HG02588 (cell line): ENCODE measurements around the gene SELENOV.
A peak's percentile ranks its signal among the peaks of the same experiment; 100 is the strongest.

Experiments
- ATAC-seq: cut with Tn5 transposase; IDR thresholded peaks from one replicate; pipeline ENCODE4 v1.9.1; 2021; ENCODE audit warnings: mild to moderate bottlenecking, moderate library complexity; ENCODE audit not compliant: unreplicated experiment

Gene SELENOV

GRCh38 chr19:39492788-39493187, 22.2 kb upstream of the SELENOV start:
- no peak for ATAC-seq

DNA sequence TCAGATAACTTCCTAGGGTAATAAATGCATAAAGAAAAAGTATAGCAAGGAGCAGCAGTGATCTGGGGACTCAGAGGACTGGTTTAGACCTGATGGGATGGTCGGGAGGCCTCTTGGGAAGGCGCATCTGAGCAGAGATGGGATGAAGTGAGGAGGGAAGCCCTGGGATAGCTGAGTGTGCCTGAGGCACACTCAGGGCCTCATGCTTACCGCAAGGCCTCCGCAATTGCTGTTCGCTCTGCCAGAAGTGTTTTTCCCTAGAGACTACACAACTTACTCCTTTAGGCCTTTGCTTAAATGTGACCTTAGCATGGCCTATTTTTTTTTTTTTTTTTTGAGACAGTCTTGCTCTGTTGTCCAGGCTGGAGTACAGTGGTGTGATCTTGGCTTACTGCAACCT, 20.3 kb upstream of the SELENOV start:
- no peak for ATAC-seq

DNA sequence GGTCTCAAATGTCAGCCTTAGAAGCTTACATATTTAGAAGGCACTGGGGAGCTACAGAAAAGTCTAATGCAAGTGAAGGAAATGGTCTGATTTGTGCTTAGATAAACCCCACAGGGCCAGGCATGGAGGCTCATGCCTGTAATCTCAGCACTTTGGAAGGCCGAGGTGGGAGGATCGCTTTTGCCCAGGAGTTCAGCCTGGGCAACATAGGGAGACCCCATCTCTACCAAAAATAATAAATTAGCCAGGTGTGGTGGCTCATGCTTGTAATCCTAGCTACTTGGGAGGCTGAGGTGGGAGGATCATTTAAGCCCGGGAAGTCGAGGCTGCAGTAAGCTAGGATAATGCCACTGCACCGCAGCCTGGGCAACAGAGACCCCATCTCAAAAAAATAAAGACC, 18.9 kb upstream of the SELENOV start:
- no peak for ATAC-seq

- no peak for ATAC-seq
Measured at GRCh38 chr19:39497701-39497995, 17.3 kb upstream of the SELENOV start.

- ATAC-seq: no peak
Measured at GRCh38 chr19:39497996-39498797, 16.7 kb upstream of the SELENOV start.

DNA sequence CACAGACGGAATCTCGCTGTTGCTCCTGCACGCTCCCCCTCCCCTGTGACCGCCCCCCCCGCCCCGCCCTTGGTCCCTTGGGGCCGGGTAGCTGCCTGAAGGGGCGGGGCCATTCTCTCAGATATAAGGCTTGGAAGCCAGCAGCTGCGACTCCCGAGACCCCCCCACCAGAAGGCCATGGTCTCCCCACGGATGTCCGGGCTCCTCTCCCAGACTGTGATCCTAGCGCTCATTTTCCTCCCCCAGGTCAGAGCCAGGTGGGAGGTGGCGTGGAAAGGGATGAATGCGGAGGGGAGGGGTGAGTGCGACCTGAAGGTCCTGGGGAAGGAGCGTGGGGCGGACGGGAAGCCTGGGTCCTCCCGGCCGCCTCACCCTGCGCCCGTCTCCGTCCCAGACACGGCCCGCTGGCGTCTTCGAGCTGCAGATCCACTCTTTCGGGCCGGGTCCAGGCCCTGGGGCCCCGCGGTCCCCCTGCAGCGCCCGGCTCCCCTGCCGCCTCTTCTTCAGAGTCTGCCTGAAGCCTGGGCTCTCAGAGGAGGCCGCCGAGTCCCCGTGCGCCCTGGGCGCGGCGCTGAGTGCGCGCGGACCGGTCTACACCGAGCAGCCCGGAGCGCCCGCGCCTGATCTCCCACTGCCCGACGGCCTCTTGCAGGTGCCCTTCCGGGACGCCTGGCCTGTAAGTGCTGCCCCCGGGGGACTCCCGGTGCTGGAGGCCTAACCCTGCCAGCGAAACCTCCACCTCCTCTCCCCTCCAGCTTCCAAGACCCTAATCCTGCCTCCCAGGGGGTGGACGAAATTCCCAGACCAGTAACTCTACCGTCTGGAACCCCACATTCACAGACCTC, 15.9 kb upstream of the SELENOV start, which contains the start of gene DLL3:
DLL3 (plus strand) TSS at position 150 of the 845 bp plus-strand sequence; CDS start at position 178, 28 bp downstream.
- no peak for ATAC-seq

DNA sequence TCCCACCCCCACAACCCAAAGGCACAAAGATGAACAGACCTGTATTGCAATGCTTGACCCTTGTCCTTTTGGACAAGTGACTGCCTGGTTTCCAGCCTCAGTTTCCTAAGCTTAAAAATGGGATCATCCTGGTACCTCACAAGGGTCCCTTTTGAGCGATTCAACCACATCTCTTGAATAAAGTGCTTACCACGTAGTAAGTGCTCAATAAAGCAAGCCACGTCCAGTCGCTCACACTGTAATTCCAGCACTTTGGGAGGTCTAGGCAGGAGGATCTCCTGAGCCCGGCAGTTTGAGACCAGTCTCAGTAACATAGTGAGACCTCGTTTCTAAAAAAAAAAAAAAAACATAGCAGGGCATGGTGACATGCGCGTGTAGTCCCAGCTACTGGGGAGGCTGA, 15.0 kb upstream of the SELENOV start:
- ATAC-seq: no peak

- ATAC-seq: no peak
Measured at GRCh38 chr19:39500543-39500942, 14.4 kb upstream of the SELENOV start.

- ATAC-seq: no peak
Measured at GRCh38 chr19:39501340-39501739, 13.6 kb upstream of the SELENOV start.

DNA sequence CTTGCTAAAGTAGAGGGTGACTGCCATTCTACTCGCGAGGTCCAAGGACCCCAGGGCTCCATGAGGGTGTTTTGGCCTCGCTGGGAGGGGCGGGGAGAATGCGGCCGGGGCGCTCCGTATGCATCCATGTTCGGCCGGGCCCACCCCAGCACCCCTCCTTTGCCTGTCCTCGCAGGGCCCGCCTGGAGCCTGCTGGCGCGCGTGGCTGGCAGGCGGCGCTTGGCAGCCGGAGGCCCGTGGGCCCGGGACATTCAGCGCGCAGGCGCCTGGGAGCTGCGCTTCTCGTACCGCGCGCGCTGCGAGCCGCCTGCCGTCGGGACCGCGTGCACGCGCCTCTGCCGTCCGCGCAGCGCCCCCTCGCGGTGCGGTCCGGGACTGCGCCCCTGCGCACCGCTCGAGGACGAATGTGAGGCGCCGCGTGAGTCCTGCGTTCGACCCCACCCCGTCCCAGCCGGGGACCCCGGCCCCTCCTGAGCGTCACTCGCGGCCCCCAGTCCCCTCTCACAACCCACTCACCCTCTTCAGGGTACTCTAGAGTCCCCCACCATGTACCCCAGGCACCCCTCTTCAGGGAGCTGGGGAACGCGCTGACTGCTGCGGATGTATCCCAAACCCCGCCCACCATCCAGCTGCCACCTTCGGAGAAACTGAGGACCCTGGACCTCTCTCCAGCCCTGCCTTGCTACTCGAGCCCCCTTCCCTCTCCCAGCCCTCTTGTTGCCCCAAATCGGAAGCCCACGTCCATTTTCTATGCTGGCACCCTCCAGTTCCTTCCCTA, 12.1 kb upstream of the SELENOV start:
- no peak for ATAC-seq

GRCh38 chr19:39506598-39506943, 8.4 kb upstream of the SELENOV start:
- no peak for ATAC-seq

GRCh38 chr19:39506944-39507714, 7.8 kb upstream of the SELENOV start:
- peak; percentile 51 for ATAC-seq

GRCh38 chr19:39507715-39508364, 7.1 kb upstream of the SELENOV start:
- no peak for ATAC-seq

DNA sequence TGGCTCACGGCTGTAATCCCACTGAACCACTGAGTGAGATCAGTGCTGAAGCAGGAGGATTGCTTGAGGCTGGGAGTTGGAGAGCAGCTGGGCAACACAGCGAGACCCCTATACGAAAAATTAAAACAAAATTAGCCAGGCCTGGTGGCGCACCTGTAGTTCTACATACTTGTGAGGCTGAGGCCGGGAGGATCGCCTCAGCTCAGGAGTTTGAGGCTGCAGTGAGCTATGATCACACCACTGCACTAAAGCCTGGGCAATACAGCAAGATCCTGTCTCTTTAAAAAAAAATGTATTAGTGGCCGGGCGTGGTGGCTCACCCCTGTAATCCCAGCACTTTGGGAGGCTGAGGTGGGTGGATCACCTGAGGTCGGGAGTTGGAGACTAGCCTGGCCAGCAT, 6.3 kb upstream of the SELENOV start:
- ATAC-seq: no peak

GRCh38 chr19:39509233-39509632, 5.7 kb upstream of the SELENOV start:
- no peak for ATAC-seq

DNA sequence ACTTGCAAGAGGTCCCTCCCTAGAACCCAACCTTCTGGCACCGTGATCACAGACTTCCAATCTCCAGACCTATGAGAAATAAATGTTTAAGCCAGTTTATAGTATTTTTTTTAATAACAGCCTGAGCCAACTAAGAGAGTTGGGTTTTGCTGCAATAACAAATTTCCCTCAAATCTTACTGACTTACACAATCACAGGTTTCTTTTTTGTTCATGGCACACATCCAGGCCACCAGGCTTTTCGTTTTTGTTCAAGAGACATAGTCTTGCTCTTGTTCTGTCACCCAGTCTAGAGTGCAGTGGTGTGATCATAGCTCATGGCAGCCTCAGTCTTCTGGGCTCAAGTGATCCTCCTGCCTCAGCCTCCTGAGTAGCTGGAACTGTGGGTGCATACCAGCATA, 2.0 kb upstream of the SELENOV start:
- ATAC-seq: no peak

- no peak for ATAC-seq
Measured at GRCh38 chr19:39515551-39516191, 732 bp downstream of the SELENOV start.

DNA sequence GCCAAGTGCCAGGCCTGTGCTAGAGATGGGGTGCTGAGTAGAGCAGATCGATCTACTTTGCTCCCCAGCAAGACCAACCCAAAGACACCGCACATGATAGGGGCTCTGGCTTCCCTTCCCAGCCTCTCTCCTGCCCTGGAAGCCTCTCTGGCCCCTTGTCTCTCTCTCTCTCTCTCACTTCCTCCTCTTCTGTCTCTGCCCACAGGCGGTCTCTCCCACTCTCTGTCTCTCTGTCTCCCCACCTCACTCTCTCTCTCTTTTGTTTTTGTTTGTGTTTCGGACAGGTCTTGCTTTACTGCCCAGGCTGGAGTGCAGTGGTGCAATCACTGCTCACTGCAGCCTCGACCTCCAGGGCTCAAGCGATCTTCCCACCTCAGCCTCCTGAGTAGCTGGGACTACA, 1.3 kb downstream of the SELENOV start:
- ATAC-seq: no peak

GRCh38 chr19:39517432-39517831, 2.5 kb downstream of the SELENOV start:
- ATAC-seq: no peak

- ATAC-seq: no peak
Measured at GRCh38 chr19:39518458-39518857, 3.5 kb downstream of the SELENOV start.
